ENCODE results near the gene GPR52.

The GPR52 gene

GRCh38 chr1:174479281-174479680 is 31.5 kb downstream of the GPR52 start:
- no peak for TF ChIP-seq CTCF (IDR thresholded peaks at IDR 0.05; ENCODE audit: low read depth, low read length, missing control alignments)
- no peak overlapping the region for H3K4me3 ChIP-seq (ENCODE audit: low read depth, low read length)
- DNase-seq (ENCODE audit: low read depth): no peak
- in situ Hi-C loops (cut with HindIII; ENCODE audit: low sequenced_read_pairs): no loop called here

DNA sequence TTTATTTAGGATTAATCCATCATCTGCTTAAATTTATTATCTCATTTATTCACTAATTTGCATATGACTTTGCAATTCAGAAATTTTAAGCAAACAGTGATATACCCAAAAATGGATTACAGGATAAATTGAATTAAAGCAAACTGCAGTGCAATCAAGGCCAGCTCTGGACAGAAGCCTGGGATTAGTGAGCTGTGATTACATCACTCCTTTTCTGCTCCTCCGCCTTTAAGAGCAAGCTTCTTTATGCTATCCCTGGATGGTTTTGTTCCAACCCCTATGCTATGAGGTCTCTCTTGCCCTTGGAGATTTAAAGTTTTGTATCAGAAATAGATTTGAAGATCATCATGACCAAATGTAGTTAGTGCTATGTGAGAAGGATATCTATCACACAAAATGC is 32.6 kb downstream of the GPR52 start:
- no peak for DNase-seq (ENCODE audit: low read depth)
- in situ Hi-C loops (cut with HindIII; ENCODE audit: low sequenced_read_pairs): no loop called here

GRCh38 chr1:174491606-174492005 is 43.8 kb downstream of the GPR52 start:
- TF ChIP-seq CTCF (IDR thresholded peaks at IDR 0.05; ENCODE audit: low read depth, low read length, missing control alignments): no peak
- DNase-seq (ENCODE audit: low read depth): no peak
- H3K4me3 ChIP-seq (ENCODE audit: low read depth, low read length): no peak overlapping the region
- in situ Hi-C loops (cut with HindIII; ENCODE audit: low sequenced_read_pairs): no loop called here

More for the DNA sequence above, 32.6 kb downstream of the GPR52 start:
- TF ChIP-seq CTCF (IDR thresholded peaks at IDR 0.05; ENCODE audit: low read depth, low read length, missing control alignments): no peak
- H3K4me3 ChIP-seq (ENCODE audit: low read depth, low read length): no peak overlapping the region

DNA sequence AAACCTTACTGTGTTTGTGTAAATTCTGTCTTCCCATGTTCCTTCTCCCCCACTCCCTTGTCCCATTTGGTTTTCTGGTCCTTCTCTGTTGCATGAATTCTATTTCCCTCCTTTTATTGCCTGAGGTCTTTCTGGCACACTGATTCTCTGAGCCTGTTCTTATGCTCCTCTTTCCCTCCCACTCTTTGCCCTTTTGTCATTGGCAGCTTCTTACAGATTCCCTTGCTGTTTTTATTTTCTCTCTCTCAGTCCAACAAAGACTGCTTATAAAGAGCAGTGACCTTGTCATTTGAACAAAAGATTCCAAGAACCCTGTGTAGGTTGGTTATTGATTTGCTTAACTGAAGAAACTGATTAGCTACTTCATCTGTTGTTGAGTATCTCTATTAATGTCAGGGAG is 49.7 kb downstream of the GPR52 start:
- no peak for DNase-seq (ENCODE audit: low read depth)
- in situ Hi-C loops (cut with HindIII; ENCODE audit: low sequenced_read_pairs): no loop called here
- no peak for TF ChIP-seq CTCF (IDR thresholded peaks at IDR 0.05; ENCODE audit: low read depth, low read length, missing control alignments)
- no peak overlapping the region for H3K4me3 ChIP-seq (ENCODE audit: low read depth, low read length)

Data from astrocyte of the cerebellum (primary cell).